Stomach (tissue), 4 donors: ENCODE data around the gene AOC1.

ENCODE experiments used
- EP300 ChIP-seq: sonication (generic); formaldehyde crosslinking; IDR thresholded peaks from one replicate; pipeline ENCODE4 v1.6.1; 2017; ENCODE audit warnings: antibody characterized with exemption
- POLR2AphosphoS5 ChIP-seq, 3 donors: sonication (generic); formaldehyde crosslinking; IDR thresholded peaks; one replicate each; pipeline ENCODE4 v1.6.1; 2016; ENCODE audit warnings: antibody characterized with exemption in 3 of 3
- TF ChIP-seq, protein P1 (sequence below), 7 experiments: fragments of 450-650 bp in 4 of 7; fragments of 200-600 bp in 3 of 7; sonication (generic) in 3 of 7; IDR thresholded peaks; one replicate each; pipeline ENCODE4 v1.5.1; 2016 to 2019; ENCODE audit warnings: antibody characterized with exemption in 7 of 7, control low read depth in 2 of 7, mild to moderate bottlenecking in 1 of 7

DNA sequence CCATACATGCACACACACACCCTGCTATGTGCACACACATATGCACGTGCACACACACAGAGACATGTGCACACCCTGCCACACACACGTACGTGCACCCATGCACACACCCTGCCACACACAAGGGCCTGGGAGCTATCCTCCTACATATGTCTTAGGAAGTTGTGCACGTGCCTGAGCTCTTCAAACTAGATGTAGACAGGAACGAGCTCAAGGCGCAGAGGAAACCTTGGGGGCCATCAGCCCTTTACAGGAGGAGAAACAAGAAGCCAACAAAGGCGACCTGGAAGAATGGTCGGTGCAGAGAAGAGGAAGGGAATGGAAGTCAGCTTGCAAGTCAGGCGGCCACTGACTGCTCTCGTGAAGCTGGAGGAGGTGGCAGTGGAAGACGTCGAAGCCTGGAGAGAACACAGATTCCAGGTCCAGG lies 58.7 kb downstream of the AOC1 start:
- TF ChIP-seq, protein P1, sequence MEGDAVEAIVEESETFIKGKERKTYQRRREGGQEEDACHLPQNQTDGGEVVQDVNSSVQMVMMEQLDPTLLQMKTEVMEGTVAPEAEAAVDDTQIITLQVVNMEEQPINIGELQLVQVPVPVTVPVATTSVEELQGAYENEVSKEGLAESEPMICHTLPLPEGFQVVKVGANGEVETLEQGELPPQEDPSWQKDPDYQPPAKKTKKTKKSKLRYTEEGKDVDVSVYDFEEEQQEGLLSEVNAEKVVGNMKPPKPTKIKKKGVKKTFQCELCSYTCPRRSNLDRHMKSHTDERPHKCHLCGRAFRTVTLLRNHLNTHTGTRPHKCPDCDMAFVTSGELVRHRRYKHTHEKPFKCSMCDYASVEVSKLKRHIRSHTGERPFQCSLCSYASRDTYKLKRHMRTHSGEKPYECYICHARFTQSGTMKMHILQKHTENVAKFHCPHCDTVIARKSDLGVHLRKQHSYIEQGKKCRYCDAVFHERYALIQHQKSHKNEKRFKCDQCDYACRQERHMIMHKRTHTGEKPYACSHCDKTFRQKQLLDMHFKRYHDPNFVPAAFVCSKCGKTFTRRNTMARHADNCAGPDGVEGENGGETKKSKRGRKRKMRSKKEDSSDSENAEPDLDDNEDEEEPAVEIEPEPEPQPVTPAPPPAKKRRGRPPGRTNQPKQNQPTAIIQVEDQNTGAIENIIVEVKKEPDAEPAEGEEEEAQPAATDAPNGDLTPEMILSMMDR (IDR thresholded peaks at IDR 0.05) = no peak
- no peak for TF ChIP-seq POLR2AphosphoS5 (IDR thresholded peaks at IDR 0.05)
- TF ChIP-seq EP300 = no peak
